SKM-1 (cell line): ENCODE measurements around the gene MZT2B.
"Not testable (repeated sequence)": the region's sequence is repeated elsewhere in the genome, so short reads cannot be mapped to it uniquely, and the experiment has no call there.

ENCODE experiments used
- DNase-seq: peaks from one replicate; lab custom pipeline; 2025; ENCODE audit not compliant: unreplicated experiment; lab: John Stamatoyannopoulos, UW

MZT2B gene

GRCh38 chr2:130202518-130202917, 20.5 kb downstream of the MZT2B start:
- DNase-seq, result not testable (repeated sequence)

GRCh38 chr2:130203150-130203549, 21.1 kb downstream of the MZT2B start:
- not testable (repeated sequence) for DNase-seq

GRCh38 chr2:130207051-130207450, 25.0 kb downstream of the MZT2B start:
- not testable (repeated sequence) for DNase-seq

- not testable (repeated sequence) for DNase-seq
Measured at GRCh38 chr2:130219147-130219546, 37.1 kb downstream of the MZT2B start.

- DNase-seq, result not testable (repeated sequence)
Measured at GRCh38 chr2:130220505-130220904, 38.4 kb downstream of the MZT2B start.

- DNase-seq, result not testable (repeated sequence)
Measured at GRCh38 chr2:130222523-130222922, 40.5 kb downstream of the MZT2B start.

- not testable (repeated sequence) for DNase-seq
Measured at GRCh38 chr2:130228005-130228404, 45.9 kb downstream of the MZT2B start.

GRCh38 chr2:130228467-130229160, 46.6 kb downstream of the MZT2B start:
- not testable (repeated sequence) for DNase-seq

GRCh38 chr2:130229161-130229510, 47.1 kb downstream of the MZT2B start:
- not testable (repeated sequence) for DNase-seq

- not testable (repeated sequence) for DNase-seq
Measured at GRCh38 chr2:130230376-130230775, 48.3 kb downstream of the MZT2B start.

- DNase-seq, result not testable (repeated sequence)
Measured at GRCh38 chr2:130230907-130231306, 48.8 kb downstream of the MZT2B start.

- DNase-seq, result no peak
Measured at GRCh38 chr2:130231656-130232055, 49.6 kb downstream of the MZT2B start.

GRCh38 chr2:130233066-130233465, 51.0 kb downstream of the MZT2B start:
- DNase-seq, result not testable (repeated sequence)

GRCh38 chr2:130239581-130239980, 57.5 kb downstream of the MZT2B start:
- DNase-seq, result not testable (repeated sequence)
